GM12865 (cell line): ENCODE results near the gene FRMD4A.

Experiments
- DNase-seq: peaks from one replicate; pipeline ENCODE4 v3.0.0; 2010; ENCODE audit warnings: low read depth
- H3K4me3 ChIP-seq: 2 replicates; pipeline ENCODE4 v1.5.1; 2011; ENCODE audit warnings: mild to moderate bottlenecking, low read depth, low read length, control low read depth
- TF ChIP-seq, protein P1 (sequence below): IDR thresholded peaks from 2 replicates; pipeline ENCODE4 v1.5.1; 2011; ENCODE audit warnings: low read length, control low read depth, low read depth, inconsistent platforms; ENCODE audit not compliant: insufficient read depth; ENCODE audit errors: missing control alignments

Gene FRMD4A

DNA sequence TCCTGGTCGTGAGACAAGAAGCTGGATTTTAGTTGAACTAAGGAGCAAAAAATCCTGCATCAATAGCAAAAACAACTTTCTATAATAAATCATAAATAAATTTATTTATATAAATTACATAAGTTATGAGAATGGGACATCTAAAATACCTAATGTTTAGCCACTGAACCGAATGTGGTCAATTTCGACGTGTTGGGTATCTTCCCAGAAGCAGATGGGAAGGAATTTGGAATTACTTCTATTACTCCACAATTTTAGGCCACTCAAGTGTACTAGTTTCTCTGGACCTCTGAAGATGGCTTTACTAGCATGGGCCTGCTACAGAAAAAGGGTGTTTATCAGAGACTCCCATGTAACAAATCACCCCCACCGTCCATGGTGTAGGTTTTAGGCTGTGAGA, 572.0 kb downstream of the FRMD4A start:
- TF ChIP-seq, protein P1, sequence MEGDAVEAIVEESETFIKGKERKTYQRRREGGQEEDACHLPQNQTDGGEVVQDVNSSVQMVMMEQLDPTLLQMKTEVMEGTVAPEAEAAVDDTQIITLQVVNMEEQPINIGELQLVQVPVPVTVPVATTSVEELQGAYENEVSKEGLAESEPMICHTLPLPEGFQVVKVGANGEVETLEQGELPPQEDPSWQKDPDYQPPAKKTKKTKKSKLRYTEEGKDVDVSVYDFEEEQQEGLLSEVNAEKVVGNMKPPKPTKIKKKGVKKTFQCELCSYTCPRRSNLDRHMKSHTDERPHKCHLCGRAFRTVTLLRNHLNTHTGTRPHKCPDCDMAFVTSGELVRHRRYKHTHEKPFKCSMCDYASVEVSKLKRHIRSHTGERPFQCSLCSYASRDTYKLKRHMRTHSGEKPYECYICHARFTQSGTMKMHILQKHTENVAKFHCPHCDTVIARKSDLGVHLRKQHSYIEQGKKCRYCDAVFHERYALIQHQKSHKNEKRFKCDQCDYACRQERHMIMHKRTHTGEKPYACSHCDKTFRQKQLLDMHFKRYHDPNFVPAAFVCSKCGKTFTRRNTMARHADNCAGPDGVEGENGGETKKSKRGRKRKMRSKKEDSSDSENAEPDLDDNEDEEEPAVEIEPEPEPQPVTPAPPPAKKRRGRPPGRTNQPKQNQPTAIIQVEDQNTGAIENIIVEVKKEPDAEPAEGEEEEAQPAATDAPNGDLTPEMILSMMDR = no peak
- no peak for DNase-seq
- no peak overlapping the region for H3K4me3 ChIP-seq

DNA sequence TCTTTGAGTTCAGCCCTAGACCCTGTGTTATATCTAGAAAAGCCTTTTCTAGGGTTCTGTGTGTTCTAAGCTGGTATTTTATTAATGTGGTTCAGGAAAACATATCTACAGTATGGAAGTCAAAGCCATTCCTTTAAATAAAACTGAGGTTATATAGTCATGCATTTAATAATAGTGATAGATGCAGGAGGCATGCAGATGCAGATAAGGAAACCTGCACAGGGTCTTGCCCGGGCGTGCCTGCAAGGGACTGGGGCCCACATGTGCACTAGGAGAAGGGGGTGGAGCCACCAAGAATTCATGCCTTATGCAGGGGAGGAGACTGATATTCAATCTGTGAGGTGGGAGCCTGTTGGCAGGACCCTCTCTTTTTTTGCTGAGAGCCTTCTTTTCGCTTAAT, 572.4 kb downstream of the FRMD4A start:
- H3K4me3 ChIP-seq = no peak overlapping the region
- peak; percentile 58 for DNase-seq
- TF ChIP-seq, protein P1 = no peak

DNA sequence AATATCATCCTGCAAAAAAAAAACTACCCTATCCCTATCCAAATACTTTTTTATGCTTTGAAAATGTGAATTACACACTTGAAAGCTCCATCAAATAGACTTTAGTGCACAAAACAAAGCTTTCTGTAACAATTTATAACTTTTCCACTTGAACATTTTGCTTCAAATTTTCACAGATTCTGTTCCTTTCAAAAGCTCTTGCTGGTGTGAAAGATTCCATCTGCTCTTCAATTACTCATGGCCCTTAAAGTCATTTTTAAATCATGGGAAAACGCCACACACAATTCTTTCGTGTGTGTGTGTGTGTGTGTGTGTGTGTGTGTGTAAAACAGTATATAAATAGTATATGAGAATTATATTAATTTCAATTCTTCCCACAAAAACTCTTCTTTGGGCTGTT, 576.4 kb downstream of the FRMD4A start:
- no peak for DNase-seq
- TF ChIP-seq, protein P1 = no peak
- H3K4me3 ChIP-seq = no peak overlapping the region

DNA sequence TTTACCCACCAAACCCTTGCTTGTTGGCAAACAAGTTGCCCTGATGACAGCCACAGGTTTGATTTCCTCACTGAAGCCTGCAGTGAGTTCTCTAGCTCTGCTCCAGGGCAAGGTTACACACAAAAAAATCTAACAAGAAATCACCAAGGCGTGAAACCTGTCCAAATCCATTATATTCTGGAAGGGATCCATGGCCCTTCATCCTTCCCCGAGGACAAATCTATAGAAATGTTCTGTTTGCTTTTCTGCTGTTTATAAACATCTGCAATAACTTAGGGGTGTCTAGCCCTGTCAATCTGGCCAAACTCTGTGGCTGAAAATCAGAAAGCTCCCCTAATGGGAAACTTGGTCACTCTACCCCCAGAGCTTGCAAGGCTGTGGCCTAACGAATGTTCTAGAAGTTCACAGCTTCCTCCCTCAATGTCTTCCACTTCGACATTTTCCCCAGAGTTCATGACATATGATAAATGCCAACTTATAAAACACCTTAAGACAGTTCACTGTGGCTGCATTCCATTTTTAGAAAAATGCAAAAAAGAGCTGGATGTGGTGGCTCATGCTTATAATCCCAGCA, 579.4 kb downstream of the FRMD4A start:
- peak; percentile 72 for DNase-seq

DNA sequence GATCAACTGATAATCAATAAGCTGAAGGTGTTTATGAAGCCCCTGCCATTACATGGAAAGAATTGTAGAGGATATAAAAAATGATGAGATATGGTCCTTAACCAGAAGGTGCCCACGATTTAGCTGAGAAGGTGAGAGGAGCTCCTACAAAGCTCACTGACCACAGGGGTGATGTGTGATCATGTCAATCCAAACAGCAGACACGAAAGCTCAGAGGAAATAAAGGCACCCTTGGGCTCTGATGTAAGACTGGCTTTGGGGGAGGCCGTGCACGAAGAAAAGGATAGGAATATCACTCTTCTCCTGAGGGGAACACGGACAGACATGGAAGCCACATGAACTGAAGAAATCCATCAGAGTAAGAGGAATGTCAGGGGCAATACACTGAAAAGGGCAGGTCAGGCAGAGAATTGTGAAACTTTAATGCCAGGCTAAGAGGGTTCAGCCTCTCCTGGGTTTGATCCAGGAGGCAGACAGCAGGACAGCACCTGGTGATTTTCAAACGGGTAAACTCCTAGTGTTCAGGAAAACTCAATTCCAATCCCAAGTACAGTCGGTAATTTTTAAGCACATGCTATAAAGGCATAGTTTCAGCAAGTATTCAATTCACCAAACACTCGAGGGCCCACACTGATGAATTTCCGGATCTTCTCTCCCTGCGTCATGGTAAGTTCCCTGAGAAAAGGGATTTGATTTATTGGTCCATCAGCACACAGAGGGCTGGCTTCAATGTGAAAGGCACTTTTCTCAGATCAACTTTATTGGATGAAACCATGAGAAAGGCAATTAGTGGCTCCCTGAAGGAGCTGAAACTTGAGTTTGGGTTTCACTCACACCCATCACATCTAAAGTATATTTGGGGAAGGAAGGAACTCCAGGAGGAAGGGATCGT, 580.2 kb downstream of the FRMD4A start:
- no peak overlapping the region for H3K4me3 ChIP-seq
- TF ChIP-seq, protein P1 = no peak
- DNase-seq = peak; percentile 55

More for the DNA sequence above, 579.4 kb downstream of the FRMD4A start:
- H3K4me3 ChIP-seq = no peak overlapping the region
- TF ChIP-seq, protein P1 = no peak

DNA sequence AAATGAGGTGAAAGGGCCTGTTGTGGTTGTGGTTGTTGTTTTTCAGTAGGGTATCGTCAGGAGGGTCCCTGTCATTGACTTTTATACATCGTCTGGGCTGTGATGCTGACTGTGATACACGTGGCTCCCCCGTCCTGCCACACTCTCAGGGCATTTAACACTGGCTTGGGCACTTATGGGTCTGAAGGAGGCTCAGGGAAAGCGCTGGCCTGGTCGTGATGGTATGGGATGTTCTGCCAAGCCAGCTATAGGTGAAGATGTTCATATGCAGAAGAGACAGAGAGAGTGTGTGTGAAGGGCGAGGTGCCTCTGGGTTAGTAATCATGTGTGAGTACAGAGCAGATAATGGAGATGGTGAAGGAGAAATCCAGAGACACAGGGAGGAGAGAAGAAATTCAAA, 585.5 kb downstream of the FRMD4A start:
- H3K4me3 ChIP-seq = no peak overlapping the region
- TF ChIP-seq, protein P1 = no peak
- DNase-seq = no peak
